Activated naive CD4-positive, alpha-beta T cell (primary cell): Measurements from ENCODE around the gene RAB7B.
"Not testable (repeated sequence)": the region's sequence is repeated elsewhere in the genome, so short reads cannot be mapped to it uniquely, and the experiment has no call there.

Source experiments
- DNase-seq, 4 experiments: peaks; one replicate each; lab custom pipeline; 2025; lab: John Stamatoyannopoulos, UW

Gene RAB7B

GRCh38 chr1:206002871-206003801 is at the start of gene RAB7B:
Gene RAB7B (minus strand): TSS chr1:206003395. CDS start chr1:205994135, 9,260 bp downstream.
- no peak for DNase-seq

GRCh38 chr1:206052231-206052865 is 49.2 kb upstream of the RAB7B start:
- not testable (repeated sequence) for DNase-seq

GRCh38 chr1:206050655-206051235 is 47.5 kb upstream of the RAB7B start:
- no peak for DNase-seq

- DNase-seq = no peak
Observed at GRCh38 chr1:206049919-206050600, 46.9 kb upstream of the RAB7B start.

GRCh38 chr1:206049293-206049692 is 46.1 kb upstream of the RAB7B start:
- DNase-seq = no peak

- DNase-seq = no peak
Observed at GRCh38 chr1:206048582-206048981, 45.4 kb upstream of the RAB7B start.

- DNase-seq = no peak
Observed at GRCh38 chr1:206047271-206047670, 44.1 kb upstream of the RAB7B start.

GRCh38 chr1:206041640-206042039 is 38.4 kb upstream of the RAB7B start:
- no peak for DNase-seq

GRCh38 chr1:206040328-206040727 is 37.1 kb upstream of the RAB7B start:
- no peak for DNase-seq

GRCh38 chr1:206039046-206039973 is 36.1 kb upstream of the RAB7B start:
- no peak for DNase-seq

GRCh38 chr1:206037581-206037980 is 34.4 kb upstream of the RAB7B start:
- no peak for DNase-seq

- no peak for DNase-seq
Observed at GRCh38 chr1:206036663-206037455, 33.7 kb upstream of the RAB7B start.

GRCh38 chr1:206035027-206035426 is 31.8 kb upstream of the RAB7B start:
- no peak for DNase-seq

GRCh38 chr1:206032380-206033140 is 29.4 kb upstream of the RAB7B start:
- DNase-seq = no peak

- DNase-seq = peak in 2 of 4 experiments; percentile 15 to 43
Observed at GRCh38 chr1:206030714-206031113, 27.5 kb upstream of the RAB7B start.

GRCh38 chr1:206030191-206030590 is 27.0 kb upstream of the RAB7B start:
- DNase-seq = no peak

GRCh38 chr1:206029484-206029883 is 26.3 kb upstream of the RAB7B start:
- no peak for DNase-seq

GRCh38 chr1:206025283-206025820 is 22.2 kb upstream of the RAB7B start:
- DNase-seq = no peak

GRCh38 chr1:206023695-206024094 is 20.5 kb upstream of the RAB7B start, which contains the start of gene CTSE:
Gene CTSE (minus strand): TSS chr1:206023895. CDS start chr1:206023791, 104 bp downstream.
- no peak for DNase-seq
